ENCODE measurements around the gene G6PC2. TPM values are rescaled to one million over a fixed set of nuclear protein-coding genes. Genes with fewer than 3 reads are reported as not detected.

G6PC2 gene
- not detected in 2 replicates for total RNA-seq (ENCODE audit: low replicate concordance)

GRCh38 chr2:168901003-168901402 lies at the start of gene G6PC2:
Gene G6PC2, plus strand, starts transcription at chr2:168901291. Its CDS starts 41 bp downstream, at chr2:168901332.
- Mint-ChIP-seq H3K4me3 (no peak within 1 kb of the TSS), H3K9me3 (no peaks in the 10 kb centered on the region), H3K36me3 (no peaks in the 10 kb centered on the region), H3K27ac (no peak within 1 kb of the TSS), H3K4me1 (no peaks in the 10 kb centered on the region), H3K27me3 (ENCODE audit: insufficient read depth, low read depth) (peaks cover 2% of the 10 kb centered on the region)
- H3K79me2 ChIP-seq (ENCODE audit: low read depth) = no peaks in the 10 kb centered on the region
- TF ChIP-seq EZH2 (IDR thresholded peaks at IDR 0.05) (no peak), EZH2phosphoT487 (IDR thresholded peaks at IDR 0.05) (no peak)
- TF ChIP-seq, protein P1, sequence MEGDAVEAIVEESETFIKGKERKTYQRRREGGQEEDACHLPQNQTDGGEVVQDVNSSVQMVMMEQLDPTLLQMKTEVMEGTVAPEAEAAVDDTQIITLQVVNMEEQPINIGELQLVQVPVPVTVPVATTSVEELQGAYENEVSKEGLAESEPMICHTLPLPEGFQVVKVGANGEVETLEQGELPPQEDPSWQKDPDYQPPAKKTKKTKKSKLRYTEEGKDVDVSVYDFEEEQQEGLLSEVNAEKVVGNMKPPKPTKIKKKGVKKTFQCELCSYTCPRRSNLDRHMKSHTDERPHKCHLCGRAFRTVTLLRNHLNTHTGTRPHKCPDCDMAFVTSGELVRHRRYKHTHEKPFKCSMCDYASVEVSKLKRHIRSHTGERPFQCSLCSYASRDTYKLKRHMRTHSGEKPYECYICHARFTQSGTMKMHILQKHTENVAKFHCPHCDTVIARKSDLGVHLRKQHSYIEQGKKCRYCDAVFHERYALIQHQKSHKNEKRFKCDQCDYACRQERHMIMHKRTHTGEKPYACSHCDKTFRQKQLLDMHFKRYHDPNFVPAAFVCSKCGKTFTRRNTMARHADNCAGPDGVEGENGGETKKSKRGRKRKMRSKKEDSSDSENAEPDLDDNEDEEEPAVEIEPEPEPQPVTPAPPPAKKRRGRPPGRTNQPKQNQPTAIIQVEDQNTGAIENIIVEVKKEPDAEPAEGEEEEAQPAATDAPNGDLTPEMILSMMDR (IDR thresholded peaks at IDR 0.05) = no peak
- H3K4me3 ChIP-seq = no peak within 1 kb of the TSS
- H2AFZ ChIP-seq (replicated peaks) = no peak within 1 kb of the TSS
- H3K4me1 ChIP-seq = no peaks in the 10 kb centered on the region
- no peak within 1 kb of the TSS for H3K9ac ChIP-seq
- H3K9me3 ChIP-seq (ENCODE audit: low read depth) = no peaks in the 10 kb centered on the region
- DNase-seq (ENCODE audit: low spot score) = no peak
- no peaks in the 10 kb centered on the region for H3K27me3 ChIP-seq
- H3K27ac ChIP-seq = no peak within 1 kb of the TSS
- no peaks in the 10 kb centered on the region for H4K20me1 ChIP-seq (ENCODE audit: low read depth)
- H3K36me3 ChIP-seq = no peaks in the 10 kb centered on the region
- peaks cover 4% of the 10 kb centered on the region for H3F3A ChIP-seq (ENCODE audit: low read depth)
- H3K4me2 ChIP-seq = no peak within 1 kb of the TSS

- H3K9me3 ChIP-seq (ENCODE audit: low read depth) = no peaks in the 10 kb centered on the region
- DNase-seq (ENCODE audit: low spot score) = no peak
- no peaks in the 10 kb centered on the region for H3K27me3 ChIP-seq
- H3K27me3 Mint-ChIP-seq (ENCODE audit: insufficient read depth, low read depth) = peaks cover 4% of the 10 kb centered on the region
- H4K20me1 ChIP-seq (ENCODE audit: low read depth) = no peaks in the 10 kb centered on the region
- H3K4me3 Mint-ChIP-seq = no peak overlapping the region
- peaks cover 24% of the 10 kb centered on the region for H3K36me3 Mint-ChIP-seq
- no peak overlapping the region for H3K4me3 ChIP-seq
- H3K79me2 ChIP-seq (ENCODE audit: low read depth) = no peaks in the 10 kb centered on the region
- no peak overlapping the region for H3K27ac Mint-ChIP-seq
- H3K4me2 ChIP-seq = no peak overlapping the region
- H3K4me1 ChIP-seq = peaks cover 7% of the 10 kb centered on the region
- no peaks in the 10 kb centered on the region for H3K9me3 Mint-ChIP-seq
- H3K36me3 ChIP-seq = no peaks in the 10 kb centered on the region
- H3K9ac ChIP-seq = no peak overlapping the region
- H3K4me1 Mint-ChIP-seq = no peaks in the 10 kb centered on the region
- no peak overlapping the region for H3K27ac ChIP-seq
- H2AFZ ChIP-seq (replicated peaks) = no peak overlapping the region
- peaks cover 8% of the 10 kb centered on the region for H3F3A ChIP-seq (ENCODE audit: low read depth)
- TF ChIP-seq, protein P1 (IDR thresholded peaks at IDR 0.05) = no peak
- TF ChIP-seq EZH2 (IDR thresholded peaks at IDR 0.05) (no peak), EZH2phosphoT487 (IDR thresholded peaks at IDR 0.05) (no peak)
These were observed 49.3 kb upstream of the G6PC2 start for GRCh38 chr2:168851674-168852320.

DNA sequence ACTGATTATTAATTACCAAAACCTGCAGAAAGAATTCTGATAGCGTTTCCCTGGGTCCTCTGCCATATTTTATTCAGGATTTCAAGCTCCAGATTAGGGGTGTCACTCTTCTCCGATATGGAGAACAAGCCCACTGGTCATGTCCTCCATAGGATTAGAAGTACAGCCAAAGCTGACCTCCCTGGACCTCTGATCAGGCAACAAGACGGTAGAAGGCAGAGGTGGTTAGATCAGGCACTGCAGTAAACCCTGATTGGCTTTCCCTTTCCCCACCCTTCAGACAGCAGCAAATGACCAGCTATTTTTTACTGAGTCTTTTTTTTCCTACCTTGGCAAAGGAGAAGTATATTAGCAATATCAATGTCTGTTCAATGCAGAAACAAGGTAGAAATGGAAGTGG lies 48.6 kb upstream of the G6PC2 start:
- H3K4me2 ChIP-seq = no peak overlapping the region
- H3K9me3 Mint-ChIP-seq = no peaks in the 10 kb centered on the region
- DNase-seq (ENCODE audit: low spot score) = no peak
- peaks cover 7% of the 10 kb centered on the region for H3K4me1 ChIP-seq
- H3K36me3 Mint-ChIP-seq = peaks cover 26% of the 10 kb centered on the region
- no peaks in the 10 kb centered on the region for H4K20me1 ChIP-seq (ENCODE audit: low read depth)
- no peaks in the 10 kb centered on the region for H3K9me3 ChIP-seq (ENCODE audit: low read depth)
- H3K27ac Mint-ChIP-seq = no peak overlapping the region
- H3F3A ChIP-seq (ENCODE audit: low read depth) = peaks cover 8% of the 10 kb centered on the region
- no peak overlapping the region for H3K27ac ChIP-seq
- TF ChIP-seq EZH2phosphoT487 (IDR thresholded peaks at IDR 0.05) (no peak), EZH2 (IDR thresholded peaks at IDR 0.05) (no peak)
- TF ChIP-seq, protein P1 (IDR thresholded peaks at IDR 0.05) = no peak
- H3K27me3 ChIP-seq = no peaks in the 10 kb centered on the region
- no peaks in the 10 kb centered on the region for H3K4me1 Mint-ChIP-seq
- H3K9ac ChIP-seq = no peak overlapping the region
- peaks cover 4% of the 10 kb centered on the region for H3K27me3 Mint-ChIP-seq (ENCODE audit: insufficient read depth, low read depth)
- H3K4me3 Mint-ChIP-seq = no peak overlapping the region
- no peaks in the 10 kb centered on the region for H3K36me3 ChIP-seq
- H3K4me3 ChIP-seq = no peak overlapping the region
- no peak overlapping the region for H2AFZ ChIP-seq (replicated peaks)
- H3K79me2 ChIP-seq (ENCODE audit: low read depth) = no peaks in the 10 kb centered on the region
